GM12878 (cell line): ENCODE measurements around the gene SELENOK.

Source experiments
- BMI1 ChIP-seq: fragments of 450-650 bp; IDR thresholded peaks from 2 replicates; pipeline ENCODE4 v1.6.1; 2016; ENCODE audit warnings: mild to moderate bottlenecking, moderate library complexity, borderline replicate concordance
- E4F1 ChIP-seq: fragments of 450-650 bp; IDR thresholded peaks from 2 replicates; pipeline ENCODE4 v1.6.1; 2018; ENCODE audit warnings: borderline replicate concordance, mild to moderate bottlenecking; ENCODE audit not compliant: partially characterized antibody
- EP300 ChIP-seq, 2 experiments: fragments of 150-350 bp in 1 of 2; IDR thresholded peaks; 2 replicates each; pipeline ENCODE4 v1.6.1; 2011 to 2012; ENCODE audit warnings: low read depth in 2 of 2, low read length in 2 of 2, borderline replicate concordance in 1 of 2, improper control_type of control experiment in 1 of 2, inconsistent platforms in 1 of 2; ENCODE audit not compliant: control insufficient read depth in 1 of 2
- EZH2 ChIP-seq: IDR thresholded peaks from 2 replicates; pipeline ENCODE4 v1.6.1; 2012; ENCODE audit warnings: low read depth, mild to moderate bottlenecking, control low read depth, inconsistent platforms, low read length, borderline replicate concordance; ENCODE audit not compliant: control insufficient read depth
- HDAC6 ChIP-seq: fragments of 200-600 bp; sonication (generic); IDR thresholded peaks from one replicate; pipeline ENCODE4 v1.8.0; 2017; ENCODE audit warnings: antibody characterized with exemption; ENCODE audit not compliant: unreplicated experiment
- POLR2A ChIP-seq: IDR thresholded peaks from 2 replicates; pipeline ENCODE4 v1.6.1; 2011; ENCODE audit warnings: low read depth, mild to moderate bottlenecking, low read length
- POLR2AphosphoS5 ChIP-seq: IDR thresholded peaks from 2 replicates; pipeline ENCODE4 v1.6.1; 2011; ENCODE audit warnings: mild to moderate bottlenecking, low read length, inconsistent platforms
- SIN3A ChIP-seq: IDR thresholded peaks from 2 replicates; pipeline ENCODE4 v1.6.1; 2012; ENCODE audit warnings: low read depth, low read length, improper control_type of control experiment
- STAT1 ChIP-seq: fragments of 450-650 bp; conservative IDR thresholded peaks from 2 replicates; pipeline ENCODE4 v1.6.1; 2014; ENCODE audit warnings: antibody characterized with exemption, mild to moderate bottlenecking
- USF2 ChIP-seq: IDR thresholded peaks from 2 replicates; pipeline ENCODE4 v1.6.1; 2011; ENCODE audit warnings: low read depth, low read length, improper control_type of control experiment, borderline replicate concordance
- YBX1 ChIP-seq: fragments of 450-650 bp; IDR thresholded peaks from 2 replicates; pipeline ENCODE4 v1.6.1; 2016; ENCODE audit warnings: antibody characterized with exemption
- ZBTB4 ChIP-seq: fragments of 450-650 bp; formaldehyde crosslinking; IDR thresholded peaks from 2 replicates; pipeline ENCODE4 v1.4.0; 2022; ENCODE audit warnings: mild to moderate bottlenecking, moderate library complexity
- TF ChIP-seq, protein P1 (sequence below), 3 experiments: IDR thresholded peaks in 2 of 3; conservative IDR thresholded peaks in 1 of 3; 2 replicates each; pipeline ENCODE4 v1.5.1; 2011; ENCODE audit warnings: low read depth in 3 of 3, low read length in 3 of 3, mild to moderate bottlenecking in 3 of 3, control low read depth in 2 of 3, moderate library complexity in 2 of 3, inconsistent platforms in 1 of 3, mixed read lengths in 1 of 3; ENCODE audit not compliant: control insufficient read depth in 2 of 3, insufficient read depth in 1 of 3; ENCODE audit errors: extremely low read depth in 1 of 3
- TF ChIP-seq, protein P2 (sequence below): IDR thresholded peaks from 2 replicates; pipeline ENCODE4 v1.6.1; 2012; ENCODE audit warnings: low read depth, low read length, improper control_type of control experiment

DNA sequence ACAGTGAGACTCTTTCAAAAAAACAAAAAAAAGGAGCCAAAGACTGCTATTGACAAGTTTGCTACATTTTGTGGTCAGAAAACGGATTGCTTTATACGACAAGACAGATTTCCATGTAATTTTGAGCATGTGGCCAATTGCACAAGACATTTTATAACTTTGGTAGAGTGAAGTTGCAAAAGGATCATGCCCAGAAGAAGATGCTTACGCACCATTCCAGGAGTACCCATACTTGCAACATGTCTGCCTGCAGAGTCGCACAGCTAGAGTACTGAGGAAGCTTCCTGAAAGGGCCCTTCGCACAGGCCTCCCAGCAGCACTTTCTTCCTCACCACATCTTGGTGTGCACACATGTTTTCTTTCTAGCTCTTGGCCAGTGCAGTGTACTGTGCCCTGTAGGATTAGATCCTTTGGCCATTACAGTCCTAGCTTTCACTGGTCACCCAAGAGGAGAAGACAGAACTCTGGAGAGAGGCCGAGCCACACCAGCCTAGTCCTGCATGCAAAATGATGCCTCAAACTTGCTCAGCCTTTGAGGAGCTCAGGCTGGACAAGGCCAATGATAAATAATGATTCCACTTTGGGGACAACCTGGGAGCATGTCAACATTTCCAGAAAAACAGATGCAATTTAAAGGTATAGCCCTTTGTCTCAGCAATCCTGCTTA is 57.1 kb downstream of the SELENOK start:
- TF ChIP-seq BMI1 (no peak), E4F1 (no peak), HDAC6 (no peak), POLR2A (no peak), YBX1 (no peak), SIN3A (no peak), ZBTB4 (CRISPR knock-in tag) (no peak), EP300 (IDR thresholded peaks at IDR 0.05; ENCODE audit: borderline replicate concordance in 1 of 2, control insufficient read depth in 1 of 2, low read depth in 2 of 2, low read length in 2 of 2) (no peak), POLR2AphosphoS5 (no peak), STAT1 (no peak), EZH2 (no peak), USF2 (no peak)
- TF ChIP-seq, protein P1, sequence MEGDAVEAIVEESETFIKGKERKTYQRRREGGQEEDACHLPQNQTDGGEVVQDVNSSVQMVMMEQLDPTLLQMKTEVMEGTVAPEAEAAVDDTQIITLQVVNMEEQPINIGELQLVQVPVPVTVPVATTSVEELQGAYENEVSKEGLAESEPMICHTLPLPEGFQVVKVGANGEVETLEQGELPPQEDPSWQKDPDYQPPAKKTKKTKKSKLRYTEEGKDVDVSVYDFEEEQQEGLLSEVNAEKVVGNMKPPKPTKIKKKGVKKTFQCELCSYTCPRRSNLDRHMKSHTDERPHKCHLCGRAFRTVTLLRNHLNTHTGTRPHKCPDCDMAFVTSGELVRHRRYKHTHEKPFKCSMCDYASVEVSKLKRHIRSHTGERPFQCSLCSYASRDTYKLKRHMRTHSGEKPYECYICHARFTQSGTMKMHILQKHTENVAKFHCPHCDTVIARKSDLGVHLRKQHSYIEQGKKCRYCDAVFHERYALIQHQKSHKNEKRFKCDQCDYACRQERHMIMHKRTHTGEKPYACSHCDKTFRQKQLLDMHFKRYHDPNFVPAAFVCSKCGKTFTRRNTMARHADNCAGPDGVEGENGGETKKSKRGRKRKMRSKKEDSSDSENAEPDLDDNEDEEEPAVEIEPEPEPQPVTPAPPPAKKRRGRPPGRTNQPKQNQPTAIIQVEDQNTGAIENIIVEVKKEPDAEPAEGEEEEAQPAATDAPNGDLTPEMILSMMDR (IDR thresholded peaks at IDR 0.05 in 2 of 3, conservative IDR thresholded peaks at IDR 0.05 in 1 of 3; ENCODE audit: control insufficient read depth in 2 of 3, extremely low read depth in 1 of 3, insufficient read depth in 1 of 3, low read depth in 3 of 3, low read length in 3 of 3), result no peak
- TF ChIP-seq, protein P2, sequence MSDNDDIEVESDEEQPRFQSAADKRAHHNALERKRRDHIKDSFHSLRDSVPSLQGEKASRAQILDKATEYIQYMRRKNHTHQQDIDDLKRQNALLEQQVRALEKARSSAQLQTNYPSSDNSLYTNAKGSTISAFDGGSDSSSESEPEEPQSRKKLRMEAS, result no peak
